ENCODE measurements around the gene AP1S3.

Gene AP1S3

DNA sequence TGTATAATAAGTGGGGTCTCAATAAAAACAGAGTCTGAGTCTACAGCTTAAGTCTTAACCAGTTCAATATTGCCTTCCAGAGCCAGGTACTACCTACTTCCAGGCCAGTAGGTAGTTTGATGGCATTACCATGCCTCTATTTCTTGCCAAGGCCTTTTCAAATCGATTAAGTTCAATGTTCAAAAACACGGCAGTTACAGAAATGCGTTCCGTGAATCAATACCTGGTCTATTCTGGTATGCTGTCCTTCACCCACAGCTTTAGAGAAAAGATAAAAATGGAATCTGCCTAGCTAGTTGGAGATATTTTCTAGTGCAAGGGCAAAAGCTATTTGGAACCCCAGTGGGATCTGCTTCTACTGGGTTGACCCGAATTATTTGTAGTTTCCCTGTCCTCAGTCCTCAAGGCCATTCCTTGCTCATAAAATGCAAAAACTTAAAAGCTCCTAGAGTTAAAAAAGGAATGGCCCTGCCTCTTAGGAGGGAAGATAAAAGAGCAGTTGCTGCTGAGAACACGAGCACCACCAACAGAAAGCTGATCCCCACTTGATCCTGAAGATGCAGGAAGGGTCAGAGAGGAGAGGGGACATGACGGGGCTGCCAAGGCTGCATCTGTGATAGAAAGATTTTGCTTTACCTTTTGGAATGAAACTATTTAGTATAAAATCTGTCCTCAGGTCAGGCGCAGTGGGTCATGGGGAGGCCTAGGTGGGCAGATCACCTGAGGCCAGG is 125.6 kb downstream of the AP1S3 start:
- H3K9ac ChIP-seq (ENCODE audit: low read length) = no peak overlapping the region
- no peaks in the 10 kb centered on the region for H3K9me3 ChIP-seq (ENCODE audit: control insufficient read depth, low read depth, low read length)
- H3K36me3 ChIP-seq (ENCODE audit: control insufficient read depth, low read depth, low read length) = peaks cover 3% of the 10 kb centered on the region
- H3K4me1 ChIP-seq (ENCODE audit: control insufficient read depth, low read depth, low read length) = no peaks in the 10 kb centered on the region
- H3K27ac ChIP-seq (ENCODE audit: low read length) = no peak overlapping the region
- H3K4me3 ChIP-seq (ENCODE audit: low read length) = no peak overlapping the region
- H3K27me3 ChIP-seq (ENCODE audit: control insufficient read depth, insufficient read depth, low read length) = no peaks in the 10 kb centered on the region
